Measurements from ENCODE around the gene SDHB. TPM values are rescaled to one million over a fixed set of nuclear protein-coding genes. Genes with fewer than 3 reads are reported as not detected.
A peak's percentile ranks its signal among the peaks of the same experiment; 100 is the strongest.

The SDHB gene
- total and polyA plus RNA-seq, 2 of the 8 experiments (the other 6 are each of a cell fraction or from before 2014, with no cell fraction given), result 84.0 to 98.7 TPM

GRCh38 chr1:17030206-17030605, 23.6 kb downstream of the SDHB start:
- Histone ChIP-seq H3K79me1 (ENCODE audit: low read depth, low read length) (no peaks in the 10 kb centered on the region), H4K8ac (ENCODE audit: extremely low read depth, insufficient read depth, low read length) (no peak overlapping the region), H3K23ac (ENCODE audit: insufficient read length) (no peak overlapping the region), H3K27me3 (replicated peaks in 1 of 4; ENCODE audit: control insufficient read depth in 3 of 4, extremely low read depth in 1 of 4, insufficient read depth in 3 of 4, low read length in 3 of 4) (no peaks in the 10 kb centered on the region), H3K23me2 (ENCODE audit: low read depth, low read length) (no peaks in the 10 kb centered on the region), H2BK12ac (ENCODE audit: low read depth, low read length) (no peak overlapping the region), H4K91ac (replicated peaks; ENCODE audit: insufficient read length, low read length) (no peak overlapping the region), H2BK20ac (ENCODE audit: low read length) (no peak overlapping the region), H3K4me3 (ENCODE audit: extremely low read depth in 1 of 4, insufficient read depth in 2 of 4, low read depth in 3 of 4, low read length in 4 of 4) (no peak overlapping the region), H3K79me2 (ENCODE audit: control insufficient read depth in 1 of 2, insufficient read depth in 2 of 2, low read length in 2 of 2) (no peaks in the 10 kb centered on the region), H3K9me3 (ENCODE audit: insufficient read depth in 2 of 2, low read depth in 1 of 2, low read length in 1 of 2) (no peaks in the 10 kb centered on the region), H3K14ac (ENCODE audit: insufficient read length) (no peak overlapping the region), H2AK5ac (ENCODE audit: low read depth, low read length) (no peak overlapping the region), H2BK15ac (ENCODE audit: low read length) (no peak overlapping the region), H4K5ac (ENCODE audit: insufficient read length, low read depth, low read length) (no peak overlapping the region), H2BK120ac (replicated peaks; ENCODE audit: low read depth, low read length) (no peak overlapping the region), H3K9ac (replicated peaks in 1 of 4; ENCODE audit: extremely low read depth in 1 of 4, low read depth in 3 of 4, low read length in 3 of 4) (no peak overlapping the region), H3K27ac (ENCODE audit: low read depth, low read length) (no peak overlapping the region), H3K4me1 (replicated peaks in 1 of 4; ENCODE audit: control insufficient read depth in 3 of 4, insufficient read depth in 4 of 4, low read length in 3 of 4) (no peaks in the 10 kb centered on the region), H4K20me1 (replicated peaks in 1 of 2; ENCODE audit: control insufficient read depth in 1 of 2, insufficient read depth in 2 of 2, low read length in 2 of 2) (peaks cover 0 to 2% of the 10 kb centered on the region in 2 experiments), H3K4me2 (ENCODE audit: insufficient read depth in 1 of 2, low read depth in 2 of 2, low read length in 2 of 2) (no peak overlapping the region), H3K56ac (replicated peaks; ENCODE audit: insufficient read length, low read depth, low read length) (no peak overlapping the region), H3K36me3 (ENCODE audit: control insufficient read depth in 2 of 4, insufficient read depth in 4 of 4, low read length in 3 of 4) (peaks cover 4 to 57% (median 22%) of the 10 kb centered on the region in 4 experiments), H2BK5ac (ENCODE audit: low read depth, low read length) (no peak overlapping the region), H2AFZ (ENCODE audit: low read length) (no peak overlapping the region), H3K18ac (ENCODE audit: extremely low read depth, low read length) (no peak overlapping the region), H3K4ac (replicated peaks; ENCODE audit: insufficient read length, low read depth, low read length) (no peak overlapping the region)
- ChIA-PET CTCF (ENCODE audit: partially characterized antibody) (interaction anchor here (0.6 to 2.4 kb wide), 3 partner anchors 55 to 1697 kb away, joined by 3 to 7 read pairs (median 3); no protein-coding TSS in a partner anchor), POLR2A (ENCODE audit: partially characterized antibody) (interaction anchor here (0.6 kb wide), 1 partner anchor 50 kb away, joined by 3 read pairs; no protein-coding TSS in a partner anchor)
- TF ChIP-seq MAFK (IDR thresholded peaks at IDR 0.05; ENCODE audit: low read depth, low read length), result peak; percentile 65
- no peak for TF ChIP-seq TAF1 (IDR thresholded peaks at IDR 0.05; ENCODE audit: low read depth, low read length)
- TF ChIP-seq, protein P1, sequence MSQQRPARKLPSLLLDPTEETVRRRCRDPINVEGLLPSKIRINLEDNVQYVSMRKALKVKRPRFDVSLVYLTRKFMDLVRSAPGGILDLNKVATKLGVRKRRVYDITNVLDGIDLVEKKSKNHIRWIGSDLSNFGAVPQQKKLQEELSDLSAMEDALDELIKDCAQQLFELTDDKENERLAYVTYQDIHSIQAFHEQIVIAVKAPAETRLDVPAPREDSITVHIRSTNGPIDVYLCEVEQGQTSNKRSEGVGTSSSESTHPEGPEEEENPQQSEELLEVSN (IDR thresholded peaks at IDR 0.05), result no peak
- no peak for TF ChIP-seq JUND (IDR thresholded peaks at IDR 0.05; ENCODE audit: low read length)
- 88% methylated on average over 4 of the region's 4 CpGs; no CpG with 5 or more reads in 1 of the 2 experiments for WGBS, 2 experiments (ENCODE audit: extremely low coverage in 1 of 2, insufficient coverage in 1 of 2, insufficient read length in 1 of 2, insufficient replicate concordance in 2 of 2, low coverage in 1 of 2, low lambda C conversion rate in 2 of 2, missing lambda C conversion rate in 1 of 2)
- no peak for FAIRE-seq
- DNase-seq (ENCODE audit: low read depth in 1 of 2, low spot score in 2 of 2), result no peak
